OCI-LY3 (cell line): ENCODE measurements around the gene CST4.

Experiments used
- EZH2phosphoT487 ChIP-seq: fragments of 200-600 bp; shearing (Covaris generic); IDR thresholded peaks from 2 replicates; pipeline ENCODE4 v1.6.1; 2018; ENCODE audit warnings: antibody characterized with exemption, mixed run types, low read depth
- TF ChIP-seq, protein P1 (sequence below): fragments of 200-600, 300-600 bp; sonication (generic); IDR thresholded peaks from 2 replicates; pipeline ENCODE4 v1.5.1; 2014; ENCODE audit warnings: antibody characterized with exemption, low read length, low read depth

DNA sequence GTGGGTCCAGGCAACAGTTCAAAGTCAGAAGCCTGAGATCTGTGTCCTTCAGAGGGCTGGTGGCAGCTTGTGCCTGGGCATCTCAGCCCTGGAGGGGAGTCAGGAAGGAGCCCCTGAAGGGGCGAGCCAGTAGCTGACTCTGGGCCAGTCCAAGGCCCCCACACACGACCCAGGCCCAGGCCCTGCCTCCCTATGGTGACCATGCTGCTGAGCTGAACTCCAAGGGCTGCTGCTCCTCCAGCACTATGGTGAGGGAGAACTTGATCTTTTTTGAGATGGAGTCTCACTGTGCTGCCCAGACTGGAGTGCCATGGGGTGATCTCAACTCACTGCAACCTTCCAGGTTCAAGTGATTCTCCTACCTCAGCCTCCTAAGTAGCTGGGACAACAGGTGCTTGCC is 35.9 kb downstream of the CST4 start:
- TF ChIP-seq, protein P1, sequence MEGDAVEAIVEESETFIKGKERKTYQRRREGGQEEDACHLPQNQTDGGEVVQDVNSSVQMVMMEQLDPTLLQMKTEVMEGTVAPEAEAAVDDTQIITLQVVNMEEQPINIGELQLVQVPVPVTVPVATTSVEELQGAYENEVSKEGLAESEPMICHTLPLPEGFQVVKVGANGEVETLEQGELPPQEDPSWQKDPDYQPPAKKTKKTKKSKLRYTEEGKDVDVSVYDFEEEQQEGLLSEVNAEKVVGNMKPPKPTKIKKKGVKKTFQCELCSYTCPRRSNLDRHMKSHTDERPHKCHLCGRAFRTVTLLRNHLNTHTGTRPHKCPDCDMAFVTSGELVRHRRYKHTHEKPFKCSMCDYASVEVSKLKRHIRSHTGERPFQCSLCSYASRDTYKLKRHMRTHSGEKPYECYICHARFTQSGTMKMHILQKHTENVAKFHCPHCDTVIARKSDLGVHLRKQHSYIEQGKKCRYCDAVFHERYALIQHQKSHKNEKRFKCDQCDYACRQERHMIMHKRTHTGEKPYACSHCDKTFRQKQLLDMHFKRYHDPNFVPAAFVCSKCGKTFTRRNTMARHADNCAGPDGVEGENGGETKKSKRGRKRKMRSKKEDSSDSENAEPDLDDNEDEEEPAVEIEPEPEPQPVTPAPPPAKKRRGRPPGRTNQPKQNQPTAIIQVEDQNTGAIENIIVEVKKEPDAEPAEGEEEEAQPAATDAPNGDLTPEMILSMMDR = no peak
- no peak for TF ChIP-seq EZH2phosphoT487
